Hematopoietic multipotent progenitor cell treated with erythropoietin and hydrocortisone succinate and interleukin-3 and kit ligand, for 15 days (in vitro differentiated cells): Measurements from ENCODE around the gene ASPHD2.
"Not testable (repeated sequence)": the region's sequence is repeated elsewhere in the genome, so short reads cannot be mapped to it uniquely, and the experiment has no call there.

Experiments
- DNase-seq: peaks from one replicate; pipeline ENCODE4 v3.0.0-alpha.2; 2015; ENCODE audit warnings: low spot score

Gene ASPHD2, protein sequence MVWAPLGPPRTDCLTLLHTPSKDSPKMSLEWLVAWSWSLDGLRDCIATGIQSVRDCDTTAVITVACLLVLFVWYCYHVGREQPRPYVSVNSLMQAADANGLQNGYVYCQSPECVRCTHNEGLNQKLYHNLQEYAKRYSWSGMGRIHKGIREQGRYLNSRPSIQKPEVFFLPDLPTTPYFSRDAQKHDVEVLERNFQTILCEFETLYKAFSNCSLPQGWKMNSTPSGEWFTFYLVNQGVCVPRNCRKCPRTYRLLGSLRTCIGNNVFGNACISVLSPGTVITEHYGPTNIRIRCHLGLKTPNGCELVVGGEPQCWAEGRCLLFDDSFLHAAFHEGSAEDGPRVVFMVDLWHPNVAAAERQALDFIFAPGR

GRCh38 chr22:26428515-26429457, at the start of gene ASPHD2:
ASPHD2 (plus strand) TSS chr22:26429260; CDS start chr22:26433616, 4,356 bp downstream.
- DNase-seq, result no peak

- no peak for DNase-seq
These were observed 48.8 kb upstream of the ASPHD2 start for GRCh38 chr22:26380072-26380830.

GRCh38 chr22:26382782-26383181, 46.3 kb upstream of the ASPHD2 start:
- no peak for DNase-seq

DNA sequence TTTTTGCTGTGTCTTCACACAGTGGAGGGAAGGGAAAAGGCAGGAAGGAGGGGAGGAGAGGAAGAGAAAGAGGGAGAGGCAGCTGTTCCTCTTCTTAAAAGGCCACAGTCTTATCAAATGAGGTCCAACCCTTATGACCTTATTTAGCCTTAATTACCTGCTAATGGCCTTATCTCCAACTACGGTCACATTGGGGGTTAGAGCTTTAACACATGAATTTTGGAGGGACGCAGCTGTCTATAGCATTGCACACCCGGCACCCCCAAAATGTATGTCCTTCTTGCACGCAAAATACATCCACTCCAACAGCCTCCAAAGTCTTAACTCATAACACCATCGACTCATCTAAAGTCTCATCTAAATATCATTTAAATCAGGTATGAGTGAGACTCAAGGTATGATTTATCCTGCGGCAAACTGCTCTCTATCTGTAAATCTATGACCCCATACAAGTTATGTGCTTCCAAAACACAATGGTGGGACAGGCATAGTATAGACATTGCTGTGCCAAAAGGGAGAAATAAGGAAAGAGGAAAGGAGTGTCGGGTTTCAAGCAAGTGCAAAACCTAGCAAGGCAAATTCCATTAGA, 45.0 kb upstream of the ASPHD2 start:
- no peak for DNase-seq

DNA sequence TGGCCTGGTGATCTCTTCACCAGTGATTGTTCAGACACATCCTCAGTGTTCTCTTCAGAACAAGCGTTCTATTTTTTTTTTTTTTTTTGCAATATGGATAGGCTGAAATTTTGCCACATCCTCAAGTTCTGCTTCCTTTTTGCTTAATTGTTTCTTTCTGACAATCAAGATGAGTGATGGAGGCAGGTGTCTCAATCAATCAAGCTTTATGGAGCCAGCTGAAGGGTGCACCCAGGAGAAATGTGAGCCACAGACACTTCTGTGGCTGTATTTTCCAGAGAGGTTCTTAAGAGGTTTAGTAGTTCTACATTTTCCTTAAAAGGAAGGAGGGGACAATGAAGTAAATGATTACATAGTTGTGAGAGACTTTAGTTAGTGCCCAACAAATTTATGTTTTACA, 43.9 kb upstream of the ASPHD2 start:
- DNase-seq, result no peak

DNA sequence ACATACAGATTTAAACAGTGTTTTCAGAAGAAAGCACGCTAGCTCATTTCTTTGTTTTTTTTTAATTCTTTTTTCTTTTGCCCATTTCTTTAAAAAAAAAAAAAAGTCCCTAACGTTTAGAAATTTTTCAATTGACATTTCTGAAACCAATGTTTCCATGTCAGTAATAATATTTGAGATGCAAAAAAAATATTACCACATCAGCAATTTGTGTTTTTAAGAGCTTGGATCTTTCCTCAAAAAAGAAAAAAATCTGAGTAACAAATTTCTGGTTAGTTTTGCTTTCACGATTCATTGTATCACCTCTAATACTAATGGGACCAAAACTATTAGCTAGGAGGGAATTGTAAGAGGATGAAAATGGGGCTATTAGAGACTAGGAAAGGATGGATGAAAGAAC, 39.9 kb upstream of the ASPHD2 start:
- DNase-seq, result no peak

DNA sequence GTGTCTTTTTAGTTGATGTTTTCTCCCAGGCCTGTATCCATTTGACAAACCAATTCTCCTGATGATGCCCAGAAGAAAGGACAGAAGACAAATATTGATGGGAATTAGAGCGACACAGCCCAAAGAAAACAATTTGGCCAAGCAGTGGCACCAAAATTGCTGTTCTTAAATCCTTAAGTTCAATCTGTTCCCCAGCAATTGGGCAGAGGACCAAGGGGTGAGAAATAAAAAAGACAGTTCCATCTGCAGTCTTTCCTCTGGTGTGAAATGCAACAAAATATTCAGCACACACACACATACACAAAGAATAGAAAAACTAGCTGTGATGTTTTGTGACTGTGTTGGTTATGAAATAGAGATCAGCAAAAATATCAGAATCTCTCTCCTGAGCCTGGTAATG, 38.0 kb upstream of the ASPHD2 start:
- no peak for DNase-seq

GRCh38 chr22:26391623-26392022, 37.4 kb upstream of the ASPHD2 start:
- DNase-seq, result no peak

DNA sequence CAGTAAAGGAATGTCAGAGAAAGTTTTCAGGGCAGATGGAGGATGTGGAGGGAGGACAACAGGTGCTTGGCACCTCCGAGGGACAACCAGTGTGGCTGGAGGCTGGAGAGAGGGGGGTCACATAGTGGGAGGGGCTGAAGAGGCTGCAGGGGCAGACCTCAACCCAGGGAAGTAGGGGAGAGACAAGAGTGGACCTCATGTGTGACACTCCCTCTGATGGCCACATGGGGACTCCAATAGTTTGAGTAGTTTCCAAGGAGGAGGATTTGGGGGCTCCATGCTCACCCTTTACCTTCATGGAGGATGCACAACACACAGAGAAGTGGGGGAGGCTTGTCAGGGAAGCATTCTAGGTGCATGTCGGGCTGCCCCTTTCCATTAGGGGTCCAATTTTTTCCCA, 35.1 kb upstream of the ASPHD2 start:
- no peak for DNase-seq

GRCh38 chr22:26394777-26395176, 34.3 kb upstream of the ASPHD2 start:
- DNase-seq, result no peak

DNA sequence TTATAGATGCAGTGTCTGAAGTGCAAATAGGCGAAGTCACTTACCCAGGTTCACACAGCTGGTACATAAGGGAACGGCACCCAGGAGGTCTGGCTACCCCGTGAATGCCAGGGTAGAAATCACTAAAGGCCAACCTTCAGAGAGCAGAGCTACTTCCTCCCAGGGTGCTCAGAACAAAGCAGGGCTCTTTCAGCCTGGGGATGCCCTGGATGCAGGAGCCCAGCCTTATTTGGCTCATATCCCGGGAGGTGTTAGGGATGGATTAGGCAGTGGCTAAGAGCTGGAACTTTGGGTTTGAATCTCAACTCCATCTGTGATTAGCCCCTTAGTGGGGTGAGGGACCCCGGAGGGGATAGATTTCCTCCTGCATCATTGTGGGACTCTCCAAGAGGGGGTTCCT, 33.1 kb upstream of the ASPHD2 start:
- DNase-seq, result no peak

DNA sequence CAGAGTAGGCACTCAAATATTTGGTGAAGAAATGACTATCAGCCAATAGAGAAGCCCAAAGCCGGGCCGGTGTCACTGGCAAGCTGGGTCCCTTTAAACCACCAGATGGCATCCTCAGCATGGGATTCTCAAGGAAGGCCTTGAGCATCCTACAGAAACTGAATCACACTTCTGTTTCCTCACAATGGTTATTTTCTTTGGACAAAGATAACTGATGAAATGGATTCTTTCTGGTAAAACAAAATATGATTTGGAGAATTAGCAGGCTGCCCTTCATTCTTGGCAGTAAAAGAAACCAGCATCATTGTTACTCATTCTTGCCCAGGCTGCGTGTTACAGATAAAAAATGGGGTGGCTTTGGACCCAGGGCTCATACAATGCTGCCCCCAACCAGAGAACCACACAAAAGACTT, 30.3 kb upstream of the ASPHD2 start:
- DNase-seq, result peak; percentile 40

GRCh38 chr22:26399289-26399688, 29.8 kb upstream of the ASPHD2 start:
- DNase-seq, result no peak

GRCh38 chr22:26401726-26402125, 27.3 kb upstream of the ASPHD2 start:
- DNase-seq, result peak; percentile 6

GRCh38 chr22:26404851-26405421, 24.1 kb upstream of the ASPHD2 start:
- no peak for DNase-seq

- no peak for DNase-seq
These were observed 22.9 kb upstream of the ASPHD2 start for GRCh38 chr22:26406118-26406517.

- not testable (repeated sequence) for DNase-seq
These were observed 20.4 kb upstream of the ASPHD2 start for GRCh38 chr22:26408562-26409220.

DNA sequence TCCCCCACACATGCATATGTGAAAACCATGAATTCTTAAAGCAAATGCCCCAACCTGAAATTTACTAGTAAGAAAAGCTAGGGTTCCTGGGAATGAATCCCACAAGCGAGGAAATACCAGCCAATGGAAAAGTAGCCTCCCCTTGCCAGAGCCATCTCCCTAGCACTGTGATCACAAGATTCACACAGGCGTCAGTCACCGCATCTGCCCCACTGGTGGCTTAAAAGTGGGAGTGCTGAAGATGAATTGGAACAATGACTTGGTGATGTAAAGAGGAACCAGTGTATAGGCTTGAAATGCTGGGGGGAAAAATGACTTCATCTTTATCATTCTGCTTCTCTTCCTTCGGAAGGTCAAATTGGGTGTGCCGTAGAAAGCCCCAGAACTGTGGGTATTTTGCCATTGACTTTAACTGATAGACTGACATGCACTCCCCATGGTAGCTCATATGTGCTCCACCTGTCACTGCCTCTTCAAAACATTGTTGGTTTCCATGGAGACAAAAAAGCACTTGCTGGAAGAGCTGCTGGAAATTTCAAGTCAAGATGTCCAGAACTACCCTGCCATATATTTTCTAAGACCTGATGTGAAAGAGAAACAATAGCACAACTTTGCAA, 19.2 kb upstream of the ASPHD2 start:
- DNase-seq, result no peak

GRCh38 chr22:26410386-26410785, 18.7 kb upstream of the ASPHD2 start:
- DNase-seq, result no peak

DNA sequence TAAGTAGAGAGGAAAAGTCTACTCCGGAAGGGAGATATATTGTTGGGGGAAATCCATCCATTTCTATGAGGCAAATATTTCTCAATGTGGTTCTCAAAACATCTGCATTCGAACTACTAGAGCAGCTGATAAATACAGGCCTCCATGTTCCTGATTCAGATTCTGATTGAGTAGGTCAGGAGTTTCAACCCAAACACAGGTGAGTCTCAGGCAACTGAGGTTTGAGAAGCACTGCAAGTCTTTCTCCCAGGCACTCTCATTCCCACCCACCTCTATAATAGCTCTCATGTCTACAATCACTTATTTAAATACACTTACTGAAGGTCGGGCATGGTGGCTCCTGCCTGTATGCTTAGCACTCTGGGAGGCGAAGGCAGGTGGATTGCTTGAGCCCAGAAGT, 14.7 kb upstream of the ASPHD2 start:
- DNase-seq, result no peak

- DNase-seq, result no peak
These were observed 12.8 kb upstream of the ASPHD2 start for GRCh38 chr22:26416256-26416655.
